ENCODE measurements around the gene ZNF593.

The ZNF593 gene

GRCh38 chr1:26125382-26125781 lies 44.3 kb upstream of the ZNF593 start:
- POLR2A ChIA-PET, result no interaction called here
- CTCF ChIA-PET, result interaction anchor here (1.2 kb wide), 2 partner anchors 20 to 44 kb away, joined by 3 read pairs; partner anchors contain the start of gene ZNF593

GRCh38 chr1:26125946-26126320 lies 43.8 kb upstream of the ZNF593 start:
- CTCF ChIA-PET, result interaction anchor here (1.2 kb wide), 2 partner anchors 19 to 44 kb away, joined by 3 read pairs; partner anchors contain the start of gene ZNF593
- no peak for TF ChIP-seq LEF1 (IDR thresholded peaks at IDR 0.05; ENCODE audit: borderline replicate concordance)
- TF ChIP-seq TARDBP (IDR thresholded peaks at IDR 0.05), result no peak
- no peak for TF ChIP-seq CTBP1 (IDR thresholded peaks at IDR 0.05; ENCODE audit: borderline replicate concordance)
- TF ChIP-seq NFRKB (IDR thresholded peaks at IDR 0.05), result no peak
- no peak for TF ChIP-seq BHLHE40 (IDR thresholded peaks at IDR 0.05; ENCODE audit: borderline replicate concordance)
- no peak for TF ChIP-seq L3MBTL2 (conservative IDR thresholded peaks at IDR 0.05)
- TF ChIP-seq PKNOX1 (IDR thresholded peaks at IDR 0.05), result no peak
- POLR2A ChIA-PET, result interaction anchor here (1.4 kb wide), 1 partner anchor 11 kb away, joined by 4 read pairs; no protein-coding TSS in a partner anchor
- DNase-seq (ENCODE audit: extremely low spot score), result no peak

More at GRCh38 chr1:26125382-26125781, 44.3 kb upstream of the ZNF593 start:
- DNase-seq (ENCODE audit: extremely low spot score), result no peak
- TF ChIP-seq FOXA1 (IDR thresholded peaks at IDR 0.05) (no peak), BHLHE40 (IDR thresholded peaks at IDR 0.05; ENCODE audit: borderline replicate concordance) (no peak), ARNT (IDR thresholded peaks at IDR 0.05) (no peak), FOXM1 (IDR thresholded peaks at IDR 0.05; ENCODE audit: borderline replicate concordance) (no peak), CTBP1 (IDR thresholded peaks at IDR 0.05; ENCODE audit: borderline replicate concordance) (no peak), L3MBTL2 (conservative IDR thresholded peaks at IDR 0.05) (no peak), ELF4 (IDR thresholded peaks at IDR 0.05) (no peak), SUZ12 (IDR thresholded peaks at IDR 0.05) (no peak), NFRKB (IDR thresholded peaks at IDR 0.05) (no peak), LEF1 (IDR thresholded peaks at IDR 0.05; ENCODE audit: borderline replicate concordance) (no peak), TARDBP (IDR thresholded peaks at IDR 0.05) (no peak)

- DNase-seq (ENCODE audit: extremely low spot score), result no peak
- CTCF ChIA-PET, result interaction anchor here (0.6 to 1.2 kb wide), 3 partner anchors 13 to 720 kb away, joined by 3 to 4 read pairs (median 3); no protein-coding TSS in a partner anchor
- POLR2A ChIA-PET, result interaction anchor here (1.4 to 1.6 kb wide), 2 partner anchors 11 to 14 kb away, joined by 4 to 5 read pairs; partner anchors contain the start of gene PDIK1L
- no peak for TF ChIP-seq ELF4 (IDR thresholded peaks at IDR 0.05)
- TF ChIP-seq FOXM1 (IDR thresholded peaks at IDR 0.05; ENCODE audit: borderline replicate concordance), result peak; percentile 70
These were observed 43.2 kb upstream of the ZNF593 start for GRCh38 chr1:26126321-26127084.

GRCh38 chr1:26127235-26128163 lies 42.2 kb upstream of the ZNF593 start:
- DNase-seq (ENCODE audit: extremely low spot score), result no peak
- ChIA-PET CTCF (interaction anchor here (0.6 to 1.4 kb wide), 2 partner anchors 17 to 719 kb away, joined by 4 read pairs; no protein-coding TSS in a partner anchor), POLR2A (interaction anchor here (1.6 kb wide), 1 partner anchor 15 kb away, joined by 5 read pairs; the partner anchor contains the start of gene PDIK1L)
- TF ChIP-seq PKNOX1 (IDR thresholded peaks at IDR 0.05) (no peak), ELF4 (IDR thresholded peaks at IDR 0.05) (no peak), NFRKB (IDR thresholded peaks at IDR 0.05) (no peak), LEF1 (IDR thresholded peaks at IDR 0.05; ENCODE audit: borderline replicate concordance) (no peak)

- DNase-seq (ENCODE audit: extremely low spot score), result no peak
- ChIA-PET CTCF (interaction anchor here (0.7 to 1.0 kb wide), 2 partner anchors 15 to 1019 kb away, joined by 3 to 4 read pairs; no protein-coding TSS in a partner anchor), POLR2A (no interaction called here)
- TF ChIP-seq HDGF (IDR thresholded peaks at IDR 0.05; ENCODE audit: borderline replicate concordance), result no peak
- no peak for TF ChIP-seq FOXA1 (IDR thresholded peaks at IDR 0.05)
- no peak for TF ChIP-seq ZNF384 (IDR thresholded peaks at IDR 0.05)
- no peak for TF ChIP-seq ELF4 (IDR thresholded peaks at IDR 0.05)
- TF ChIP-seq FOXM1 (IDR thresholded peaks at IDR 0.05; ENCODE audit: borderline replicate concordance), result no peak
- TF ChIP-seq TARDBP (IDR thresholded peaks at IDR 0.05), result no peak
- TF ChIP-seq LEF1 (IDR thresholded peaks at IDR 0.05; ENCODE audit: borderline replicate concordance), result no peak
- no peak for TF ChIP-seq L3MBTL2 (conservative IDR thresholded peaks at IDR 0.05)
- no peak for TF ChIP-seq PKNOX1 (IDR thresholded peaks at IDR 0.05)
- no peak for TF ChIP-seq ARNT (IDR thresholded peaks at IDR 0.05)
These were observed 39.9 kb upstream of the ZNF593 start for GRCh38 chr1:26129778-26130177.

- TF ChIP-seq LEF1 (IDR thresholded peaks at IDR 0.05; ENCODE audit: borderline replicate concordance), result no peak
- no peak for TF ChIP-seq FOXM1 (IDR thresholded peaks at IDR 0.05; ENCODE audit: borderline replicate concordance)
- no peak for TF ChIP-seq ELF4 (IDR thresholded peaks at IDR 0.05)
- no peak for TF ChIP-seq SUZ12 (IDR thresholded peaks at IDR 0.05)
- TF ChIP-seq FOXK2 (IDR thresholded peaks at IDR 0.05), result no peak
- TF ChIP-seq PKNOX1 (IDR thresholded peaks at IDR 0.05), result no peak
- TF ChIP-seq HDGF (IDR thresholded peaks at IDR 0.05; ENCODE audit: borderline replicate concordance), result no peak
- no peak for TF ChIP-seq NFRKB (IDR thresholded peaks at IDR 0.05)
- no peak for TF ChIP-seq ARNT (IDR thresholded peaks at IDR 0.05)
- TF ChIP-seq FOXA1 (IDR thresholded peaks at IDR 0.05), result no peak
- ChIA-PET POLR2A (no interaction called here), CTCF (no interaction called here)
These were observed 39.0 kb upstream of the ZNF593 start for GRCh38 chr1:26130695-26131094.

More at GRCh38 chr1:26130695-26131094, 39.0 kb upstream of the ZNF593 start:
- DNase-seq (ENCODE audit: extremely low spot score), result no peak

All from HEK293T (cell line).